HG03066 (cell line): ENCODE results near the gene ARHGAP6.

ENCODE experiments used
- ATAC-seq: cut with Tn5 transposase; IDR thresholded peaks from one replicate; pipeline ENCODE4 v1.9.1; 2021; ENCODE audit warnings: low read depth; ENCODE audit not compliant: unreplicated experiment

The ARHGAP6 gene

GRCh38 chrX:11429538-11430085 is 236.1 kb downstream of the ARHGAP6 start:
- ATAC-seq: no peak

DNA sequence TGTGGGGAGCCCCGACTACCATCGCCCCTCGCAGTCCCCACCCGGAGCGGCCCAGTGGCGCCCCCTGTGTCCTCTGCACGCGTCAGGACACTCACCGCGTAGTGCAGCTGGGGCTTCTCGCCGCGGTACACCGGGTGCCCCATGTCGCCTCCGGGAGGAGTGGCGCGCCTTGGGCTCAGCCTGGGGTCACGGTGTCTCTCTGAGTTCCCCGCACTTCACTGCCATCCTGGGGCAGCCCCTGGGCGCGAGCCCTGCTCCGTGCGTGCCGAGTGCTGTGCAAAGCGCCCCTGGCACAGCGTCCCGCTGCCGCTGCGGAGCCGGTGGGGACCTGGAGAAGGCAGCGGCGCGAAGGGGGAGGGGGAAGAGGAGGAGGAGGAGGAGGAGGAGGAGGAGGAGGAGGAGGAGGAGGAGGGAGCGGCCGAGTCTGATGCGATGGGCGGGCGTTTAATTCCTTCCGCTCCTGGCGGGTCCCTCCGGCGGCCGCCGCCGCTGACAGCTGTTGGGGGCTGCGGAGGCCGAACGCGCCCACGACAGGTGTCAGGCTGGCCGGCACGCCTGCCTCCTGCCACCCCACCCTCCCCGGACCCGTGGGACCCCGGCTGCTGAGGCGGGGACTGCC is 238.2 kb downstream of the ARHGAP6 start:
- peak; percentile 36 for ATAC-seq

DNA sequence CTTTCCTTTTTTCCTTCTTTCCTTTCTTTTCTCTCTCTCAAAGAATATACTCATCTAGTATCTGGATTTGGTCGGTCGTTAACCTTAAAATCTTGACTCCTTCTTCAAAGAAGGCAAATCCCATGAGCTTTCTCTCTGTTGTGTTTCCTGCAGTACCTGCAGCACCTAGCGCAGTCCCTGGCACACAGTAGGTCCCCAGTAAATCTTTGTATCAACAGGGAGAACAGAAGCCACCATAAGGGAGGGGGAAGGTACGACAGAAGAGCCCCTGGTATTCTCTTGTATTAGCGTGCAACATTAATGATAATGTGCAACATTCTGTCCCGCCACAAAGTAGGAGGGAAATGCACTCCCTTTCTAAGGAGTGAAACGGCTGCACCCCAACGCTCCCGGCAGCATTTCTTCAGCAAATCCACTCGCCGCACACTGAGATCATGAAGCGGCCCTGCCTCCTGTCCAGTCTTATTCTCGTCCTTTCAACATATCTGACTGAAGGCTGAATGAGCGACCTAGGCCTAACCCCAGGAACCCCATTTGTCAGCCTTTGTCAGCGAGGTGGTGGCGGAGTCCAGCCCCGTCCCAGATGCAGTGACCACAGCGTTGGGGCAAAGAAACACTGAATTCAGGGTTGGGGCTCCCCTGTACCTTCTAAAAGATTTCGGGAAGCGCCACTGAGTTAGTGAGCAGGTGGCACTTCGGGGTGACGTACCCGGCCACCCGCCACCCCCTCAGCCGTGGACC is 238.8 kb downstream of the ARHGAP6 start:
- peak; percentile 15 for ATAC-seq

DNA sequence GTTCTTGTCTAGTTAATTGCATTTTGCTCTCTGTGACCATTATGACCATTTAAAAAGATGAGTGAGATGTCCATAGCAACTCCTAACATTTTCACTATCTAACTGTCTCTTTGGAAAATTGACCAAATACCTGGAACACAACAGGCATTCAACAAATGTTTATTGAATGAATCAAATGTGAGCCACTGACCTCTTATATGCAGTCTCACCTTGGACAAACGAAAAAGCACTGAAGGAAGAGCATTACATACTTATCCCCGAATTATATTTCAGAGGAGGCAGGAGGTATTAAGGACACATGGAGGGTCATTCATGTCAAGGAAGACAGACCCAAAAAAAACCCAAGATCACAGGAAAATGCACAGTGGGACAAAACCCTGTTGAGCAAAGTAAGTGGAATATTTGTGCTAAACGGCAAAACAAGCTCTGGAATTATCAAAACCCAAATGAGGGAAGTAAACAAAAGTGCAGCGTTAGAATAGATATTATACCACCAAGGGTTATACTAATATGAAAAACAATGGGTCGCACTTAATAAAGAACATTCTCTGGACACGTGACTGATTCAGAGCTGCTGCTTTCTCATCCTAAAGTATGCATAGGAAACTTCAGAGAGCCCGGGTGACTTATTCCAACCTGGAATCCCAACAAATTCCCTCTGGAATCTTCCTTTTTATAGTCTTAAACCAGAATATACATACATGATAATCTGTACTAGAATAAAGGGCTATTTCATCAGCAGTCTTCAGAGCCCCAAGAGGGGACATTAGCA is 240.6 kb downstream of the ARHGAP6 start:
- no peak for ATAC-seq

- no peak for ATAC-seq
These were observed 241.8 kb downstream of the ARHGAP6 start for GRCh38 chrX:11423949-11424348.

DNA sequence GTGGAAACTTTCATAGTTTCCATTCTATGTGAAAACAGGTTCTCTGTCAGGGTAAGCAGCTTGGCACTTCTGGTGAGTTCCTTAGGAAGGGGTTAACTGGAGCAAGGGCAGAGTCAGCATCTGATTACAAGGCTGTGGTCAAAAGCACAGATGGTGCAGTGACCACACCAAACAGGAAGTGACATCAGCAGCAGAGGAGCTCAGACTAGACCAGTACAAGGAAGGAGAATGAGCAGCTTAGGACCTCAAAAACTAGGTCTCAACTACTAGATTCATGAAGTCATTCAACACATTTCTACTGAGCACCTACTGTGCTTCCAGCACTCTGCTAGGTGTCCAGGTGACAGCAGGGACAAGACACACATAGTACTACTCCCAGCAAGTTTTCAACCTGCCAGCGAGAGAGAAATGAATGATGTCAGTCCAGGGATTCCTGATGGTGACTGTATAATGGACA is 242.3 kb downstream of the ARHGAP6 start:
- peak; percentile 80 for ATAC-seq

- no peak for ATAC-seq
These were observed 243.2 kb downstream of the ARHGAP6 start for GRCh38 chrX:11422525-11422857.

DNA sequence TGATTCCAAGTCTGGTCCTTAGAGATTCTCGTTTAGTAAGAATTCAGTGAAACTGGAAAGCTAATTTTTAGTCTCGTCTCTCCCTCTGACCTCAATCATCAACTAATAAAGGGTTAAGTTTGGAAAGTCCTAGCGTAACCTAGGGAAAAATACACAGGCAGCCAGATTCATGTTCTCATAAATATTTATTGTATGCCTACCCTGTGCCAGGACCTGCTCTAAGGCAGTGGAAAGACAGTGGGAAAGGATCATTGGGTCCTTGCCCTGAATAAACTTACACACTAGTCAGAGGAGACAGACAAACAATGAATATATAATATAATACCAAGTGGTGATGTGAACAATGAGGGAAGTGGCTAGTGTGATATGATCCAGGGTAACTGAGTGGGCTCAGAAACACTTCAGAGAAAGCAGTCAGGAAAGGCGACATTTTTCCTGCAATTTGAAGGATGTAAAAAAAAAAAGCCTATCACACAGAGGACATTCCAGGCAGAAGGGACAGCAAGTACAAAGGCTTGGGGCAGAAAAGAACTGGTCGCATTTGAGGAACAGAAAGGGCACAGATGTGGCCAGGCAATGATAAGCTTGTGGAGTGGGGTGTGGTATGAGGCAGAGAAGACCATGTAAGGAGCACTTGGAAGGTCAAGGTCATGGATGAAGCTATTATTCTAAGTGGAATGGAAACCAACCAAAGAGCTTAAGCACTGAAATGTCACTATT is 243.8 kb downstream of the ARHGAP6 start:
- no peak for ATAC-seq

DNA sequence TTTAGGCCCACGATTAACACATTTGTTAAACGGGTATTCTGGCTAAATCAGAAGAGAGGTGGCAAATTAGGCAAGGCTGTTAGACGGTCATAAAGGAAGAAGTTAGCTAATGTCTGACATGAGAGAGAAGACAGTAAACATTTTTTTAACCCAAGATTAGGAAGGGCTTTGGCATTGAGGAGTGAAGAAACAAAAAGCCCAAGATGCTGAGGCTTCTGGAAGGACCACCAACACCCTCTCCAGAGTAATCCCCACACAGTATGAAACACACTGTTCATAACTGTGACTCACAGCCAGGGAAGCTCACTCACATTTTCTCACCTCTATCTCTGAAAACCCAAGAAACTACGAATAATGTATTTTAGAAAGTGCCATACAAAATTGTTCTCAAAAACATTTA is 244.9 kb downstream of the ARHGAP6 start:
- no peak for ATAC-seq

DNA sequence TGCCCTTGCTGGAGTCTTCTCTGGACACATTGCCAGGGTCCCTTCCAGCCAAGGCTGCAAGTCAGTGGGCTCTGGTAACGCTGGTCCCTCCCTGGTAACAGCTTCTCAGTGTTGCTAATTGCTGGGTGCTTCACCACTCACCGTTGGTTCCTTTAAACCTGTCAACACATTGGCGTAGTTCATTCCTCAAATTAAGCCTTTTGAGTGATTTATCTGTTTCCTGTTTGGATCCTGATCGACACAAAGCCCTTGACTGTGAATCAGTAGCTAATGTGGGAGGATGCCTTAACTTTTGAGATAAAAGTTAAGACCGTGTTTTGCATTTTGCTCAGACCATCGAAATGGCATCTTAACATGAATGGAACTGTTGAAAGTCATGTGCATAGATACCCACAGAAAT is 246.6 kb downstream of the ARHGAP6 start:
- no peak for ATAC-seq

- no peak for ATAC-seq
These were observed 249.1 kb downstream of the ARHGAP6 start for GRCh38 chrX:11416600-11416999.

GRCh38 chrX:11414091-11414490 is 251.6 kb downstream of the ARHGAP6 start:
- no peak for ATAC-seq

DNA sequence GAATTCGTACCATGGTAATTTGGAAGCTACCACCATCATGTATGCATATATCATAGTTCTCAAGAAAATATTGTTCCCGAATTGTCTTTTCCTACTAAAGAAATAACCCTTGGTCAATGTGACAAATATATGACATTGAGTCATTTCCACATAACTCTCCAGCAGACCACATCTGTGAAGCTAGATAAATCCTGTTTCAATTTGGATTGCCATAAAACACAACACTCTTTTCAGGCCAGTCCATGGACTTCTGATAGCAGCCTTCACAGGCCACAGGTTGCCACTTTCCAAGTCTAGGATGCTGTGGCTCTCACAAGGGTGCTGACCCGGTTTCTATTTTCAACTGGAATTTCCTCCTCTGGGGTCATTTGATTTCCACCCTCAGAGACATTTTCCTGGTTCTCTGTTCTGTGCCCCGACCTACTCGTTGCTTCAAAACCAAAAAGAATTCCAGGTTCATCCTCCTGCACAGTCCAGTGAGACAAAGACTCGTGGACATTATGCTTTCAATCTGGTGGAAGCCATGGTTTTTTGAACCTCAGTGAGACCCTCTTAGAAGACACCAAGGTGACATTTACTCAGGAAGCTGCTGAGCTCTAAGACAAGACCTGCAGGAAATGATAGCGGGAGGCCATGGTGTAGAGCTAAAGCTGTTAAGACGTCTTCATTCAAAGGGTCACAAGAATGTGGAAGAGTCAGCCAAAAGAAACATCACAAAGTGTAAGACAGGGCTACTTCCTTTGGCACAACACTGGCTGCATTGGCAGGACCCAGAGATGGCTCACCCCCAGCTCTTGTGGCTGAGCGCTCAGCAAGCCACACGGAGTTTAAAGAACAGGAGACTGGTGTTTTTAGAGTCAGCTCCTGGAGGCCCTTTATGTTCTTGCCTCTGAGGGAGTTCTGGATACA is 252.8 kb downstream of the ARHGAP6 start:
- no peak for ATAC-seq

GRCh38 chrX:11409957-11410356 is 255.8 kb downstream of the ARHGAP6 start:
- ATAC-seq: no peak

DNA sequence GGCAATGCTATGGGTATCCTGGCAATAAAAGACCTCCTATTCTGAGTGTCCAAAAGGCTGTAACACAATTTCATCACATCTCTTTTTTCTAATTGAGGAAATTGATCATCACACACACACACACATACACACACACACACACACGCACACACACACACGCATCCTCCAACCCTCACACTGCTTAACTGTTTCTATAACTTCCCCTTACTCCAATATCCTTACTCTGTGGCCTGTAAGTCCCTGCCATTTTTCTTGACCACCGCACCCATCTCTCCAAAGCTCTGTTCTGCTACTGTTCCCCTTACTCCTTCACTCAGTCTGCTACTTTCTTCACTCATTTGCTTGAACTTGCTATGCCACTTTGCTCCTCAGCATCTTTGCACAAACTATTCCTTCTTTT is 256.9 kb downstream of the ARHGAP6 start:
- no peak for ATAC-seq

DNA sequence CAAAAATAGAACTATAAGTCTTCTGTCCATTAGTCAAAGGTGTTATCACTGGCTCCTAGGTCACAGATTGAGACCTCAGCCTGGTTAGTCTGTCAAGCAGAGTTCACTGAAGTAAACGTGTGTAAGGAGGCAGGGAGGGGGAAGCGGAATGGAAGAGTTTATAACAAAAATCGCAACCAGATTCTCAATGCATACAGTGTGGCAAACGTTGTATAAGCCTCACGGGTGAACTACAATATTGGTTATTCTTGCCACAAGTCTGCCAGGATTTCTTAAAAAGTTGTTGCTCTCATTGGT is 257.7 kb downstream of the ARHGAP6 start:
- no peak for ATAC-seq

- no peak for ATAC-seq
These were observed 258.2 kb downstream of the ARHGAP6 start for GRCh38 chrX:11407331-11408108.

- ATAC-seq: no peak
These were observed 259.5 kb downstream of the ARHGAP6 start for GRCh38 chrX:11406109-11406765.

DNA sequence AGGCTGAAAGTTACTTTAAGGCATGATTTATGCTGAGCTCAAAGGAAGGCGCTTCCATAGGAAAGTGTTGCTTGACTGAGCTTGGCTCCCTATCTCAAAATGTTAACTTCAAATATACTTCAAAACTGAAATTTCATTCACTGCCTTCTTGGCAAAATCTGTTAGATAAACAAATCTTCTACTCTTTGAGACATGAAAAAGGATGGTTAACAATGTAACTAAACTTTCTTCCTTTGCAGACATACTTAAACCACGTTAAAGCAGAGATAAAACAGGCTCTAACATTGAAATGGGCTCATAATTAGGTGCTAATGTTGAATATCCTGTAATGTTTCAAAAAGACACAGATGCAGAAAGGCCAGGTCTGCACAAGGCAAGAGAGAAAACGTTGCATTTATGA is 262.1 kb downstream of the ARHGAP6 start:
- no peak for ATAC-seq
